ENCODE results near the gene ABCC2. TPM values are rescaled to one million over a fixed set of nuclear protein-coding genes. Genes with fewer than 3 reads are reported as not detected.

Gene ABCC2
- total RNA-seq, 2 donors from 2014 or later = 0.22 to 0.40 TPM

DNA sequence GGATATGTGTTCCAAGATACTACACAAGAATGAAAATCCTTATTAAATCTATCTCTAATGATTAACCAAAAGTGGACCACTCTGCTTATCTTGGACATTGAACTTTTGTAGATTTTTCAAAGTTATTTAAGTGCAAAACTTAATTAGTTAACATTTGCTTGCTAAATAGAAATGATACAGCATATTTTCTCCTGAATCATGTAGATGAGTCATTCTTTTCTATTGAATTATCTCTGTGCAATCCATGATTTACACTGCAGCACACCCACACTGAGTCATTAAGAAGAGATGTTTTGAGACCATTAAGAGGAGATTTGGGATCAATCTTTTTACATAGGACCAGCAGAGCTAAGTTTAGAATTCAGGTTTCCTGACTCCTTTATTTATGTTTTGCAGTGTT, 6.6 kb upstream of the ABCC2 start:
- H3K27me3 ChIP-seq (ENCODE audit: control insufficient read depth, insufficient read depth, low read length, poor library complexity, severe bottlenecking) = no peaks in the 10 kb centered on the region
- H3K9me3 ChIP-seq (ENCODE audit: control insufficient read depth, low read length) = no peaks in the 10 kb centered on the region
- Mint-ChIP-seq H3K36me3 (ENCODE audit: low read depth) (no peaks in the 10 kb centered on the region), H3K4me3 (no peak overlapping the region), H3K4me1 (peaks cover 13% of the 10 kb centered on the region), H3K27ac (no peak overlapping the region), H3K27me3 (ENCODE audit: insufficient read depth) (no peaks in the 10 kb centered on the region), H3K9me3 (no peaks in the 10 kb centered on the region)
- no peaks in the 10 kb centered on the region for H3K36me3 ChIP-seq (ENCODE audit: control insufficient read depth, insufficient read depth, low read length)
- H3K27ac ChIP-seq (ENCODE audit: low read depth, low read length) = no peak overlapping the region
- H3K4me3 ChIP-seq (ENCODE audit: low read length) = no peak overlapping the region
- H3K4me1 ChIP-seq (ENCODE audit: control insufficient read depth, insufficient read depth, low read length) = peaks cover under 1% of the 10 kb centered on the region
- no peak overlapping the region for H3K9ac ChIP-seq (ENCODE audit: extremely low read depth, low read length, poor library complexity, severe bottlenecking)
- DNase-seq = no peak
- TF ChIP-seq CTCF (conservative IDR thresholded peaks at IDR 0.05) = no peak

GRCh38 chr10:99777918-99778714, 4.3 kb upstream of the ABCC2 start:
- TF ChIP-seq CTCF (conservative IDR thresholded peaks at IDR 0.05) = no peak
- no peak overlapping the region for H3K27ac Mint-ChIP-seq
- no peak overlapping the region for H3K27ac ChIP-seq (ENCODE audit: low read depth, low read length)

DNA sequence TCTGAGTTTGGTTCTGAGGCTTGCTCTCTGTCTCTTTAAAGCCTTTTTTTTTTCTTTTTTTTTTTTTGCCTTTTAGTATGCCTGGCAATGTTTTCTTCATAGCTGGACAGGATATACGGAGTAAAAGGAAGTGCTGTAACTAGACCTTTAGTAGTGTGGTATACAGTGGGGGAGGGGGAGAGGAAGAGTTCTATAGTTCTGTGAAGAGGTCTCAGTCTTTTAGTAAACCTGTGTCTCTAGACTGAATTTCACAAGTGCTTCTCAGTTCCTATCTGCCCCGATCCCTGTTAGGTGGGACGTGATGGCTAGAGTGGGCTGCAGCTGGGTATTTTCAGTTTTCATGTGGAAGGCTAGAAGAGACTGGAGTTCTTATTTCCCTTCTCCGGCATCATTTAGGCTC, 3.1 kb upstream of the ABCC2 start:
- no peak overlapping the region for H3K27ac Mint-ChIP-seq
- DNase-seq = no peak
- H3K9me3 Mint-ChIP-seq = no peaks in the 10 kb centered on the region
- no peaks in the 10 kb centered on the region for H3K36me3 Mint-ChIP-seq (ENCODE audit: low read depth)
- TF ChIP-seq CTCF (conservative IDR thresholded peaks at IDR 0.05) = no peak
- H3K4me1 Mint-ChIP-seq = peaks cover 12% of the 10 kb centered on the region
- no peaks in the 10 kb centered on the region for H3K9me3 ChIP-seq (ENCODE audit: control insufficient read depth, low read length)
- H3K36me3 ChIP-seq (ENCODE audit: control insufficient read depth, insufficient read depth, low read length) = no peaks in the 10 kb centered on the region
- no peaks in the 10 kb centered on the region for H3K27me3 Mint-ChIP-seq (ENCODE audit: insufficient read depth)
- no peak overlapping the region for H3K9ac ChIP-seq (ENCODE audit: extremely low read depth, low read length, poor library complexity, severe bottlenecking)
- peak overlapping the region; percentile 40 for H3K27ac ChIP-seq (ENCODE audit: low read depth, low read length)
- no peaks in the 10 kb centered on the region for H3K27me3 ChIP-seq (ENCODE audit: control insufficient read depth, insufficient read depth, low read length, poor library complexity, severe bottlenecking)
- no peak overlapping the region for H3K4me3 Mint-ChIP-seq
- H3K4me3 ChIP-seq (ENCODE audit: low read length) = no peak overlapping the region
- 71 to 80% methylated on average over 4 of the region's 4 CpGs for WGBS, 2 experiments (ENCODE audit: insufficient coverage in 1 of 2, insufficient read length in 1 of 2)
- H3K4me1 ChIP-seq (ENCODE audit: control insufficient read depth, insufficient read depth, low read length) = peaks cover 4% of the 10 kb centered on the region

More at GRCh38 chr10:99777918-99778714, 4.3 kb upstream of the ABCC2 start:
- H3K4me1 ChIP-seq (ENCODE audit: control insufficient read depth, insufficient read depth, low read length) = no peaks in the 10 kb centered on the region
- H3K4me3 Mint-ChIP-seq = no peak overlapping the region
- H3K4me3 ChIP-seq (ENCODE audit: low read length) = no peak overlapping the region
- no peaks in the 10 kb centered on the region for H3K9me3 Mint-ChIP-seq
- peak; percentile 58 for DNase-seq
- H3K9me3 ChIP-seq (ENCODE audit: control insufficient read depth, low read length) = no peaks in the 10 kb centered on the region
- H3K36me3 Mint-ChIP-seq (ENCODE audit: low read depth) = no peaks in the 10 kb centered on the region
- no peaks in the 10 kb centered on the region for H3K27me3 ChIP-seq (ENCODE audit: control insufficient read depth, insufficient read depth, low read length, poor library complexity, severe bottlenecking)
- no peak overlapping the region for H3K9ac ChIP-seq (ENCODE audit: extremely low read depth, low read length, poor library complexity, severe bottlenecking)
- WGBS, 2 experiments (ENCODE audit: insufficient coverage in 1 of 2, insufficient read length in 1 of 2) = no CpG with 5 or more reads among the region's 1 CpG
- no peaks in the 10 kb centered on the region for H3K27me3 Mint-ChIP-seq (ENCODE audit: insufficient read depth)
- peaks cover 12% of the 10 kb centered on the region for H3K4me1 Mint-ChIP-seq
- no peaks in the 10 kb centered on the region for H3K36me3 ChIP-seq (ENCODE audit: control insufficient read depth, insufficient read depth, low read length)

All from endodermal cell (in vitro differentiated cells).